Muscle of leg (tissue), 11 donors: ENCODE results near the gene GMDS. TPM values are rescaled to one million over a fixed set of nuclear protein-coding genes. Genes with fewer than 3 reads are reported as not detected.
A peak's percentile ranks its signal among the peaks of the same experiment; 100 is the strongest.

Source experiments
- DNase-seq: peaks from one replicate; pipeline ENCODE4 v3.0.0; 2013
- H3K27ac ChIP-seq: one replicate; pipeline ENCODE4 v1.5.1; 2013; ENCODE audit warnings: mild to moderate bottlenecking, low read length, control low read depth
- H3K27me3 ChIP-seq: one replicate; pipeline ENCODE4 v1.6.1; 2013; ENCODE audit warnings: low read length; ENCODE audit not compliant: control insufficient read depth, insufficient read depth
- H3K36me3 ChIP-seq: one replicate; pipeline ENCODE4 v1.6.1; 2013; ENCODE audit warnings: low read length; ENCODE audit not compliant: control insufficient read depth, insufficient read depth
- H3K4me1 ChIP-seq: one replicate; pipeline ENCODE4 v1.6.1; 2013; ENCODE audit warnings: low read length; ENCODE audit not compliant: control insufficient read depth, insufficient read depth
- H3K4me3 ChIP-seq: one replicate; pipeline ENCODE4 v1.5.1; 2013; ENCODE audit warnings: low read length, control low read depth
- H3K9me3 ChIP-seq: replicated peaks from 2 replicates; pipeline ENCODE4 v1.6.1; 2013; ENCODE audit warnings: low read depth, low read length; ENCODE audit not compliant: control insufficient read depth
- WGBS: methylation state at CpG from one replicate; pipeline ENCODE4 v1.1.5; 2013; ENCODE audit warnings: missing lambda C conversion rate; ENCODE audit not compliant: insufficient coverage; 5-methylcytosine and 5-hydroxymethylcytosine counted together
- polyA plus RNA-seq, 8 donors: library from polyadenylated mRNA; unstranded; fragments of 120-200 nt; gene quantifications; one replicate each; pipeline versions ENCODE4 v1.2.1 to v1.2.3, GENCODE V29; 2013; ENCODE audit warnings: inconsistent platforms in 1 of 8, low replicate concordance in 1 of 8; ENCODE audit not compliant: insufficient read length in 8 of 8, insufficient read depth in 1 of 8
- total RNA-seq: library from RNA; stranded (reverse); fragments of 120-200 nt; gene quantifications from one replicate; pipeline ENCODE4 v1.2.4, GENCODE V29; 2013

Gene GMDS
- total and polyA plus RNA-seq, 9 donors, result 3.9 to 17.0 (median 11.9) TPM

- Histone ChIP-seq H3K4me1 (peaks cover 32% of the 10 kb centered on the region), H3K9me3 (peaks cover 2% of the 10 kb centered on the region), H3K27ac (peak overlapping the region; percentile 73), H3K27me3 (no peaks in the 10 kb centered on the region), H3K36me3 (no peaks in the 10 kb centered on the region), H3K4me3 (peak overlapping the region; percentile 1)
- peak; percentile 81 for DNase-seq
- 21% methylated on average over 8 of the region's 16 CpGs for WGBS
Observed at GRCh38 chr6:1575210-1576041, 670.0 kb downstream of the GMDS start.

- peaks cover 2% of the 10 kb centered on the region for H3K9me3 ChIP-seq
- 31% methylated on average over 4 of the region's 6 CpGs for WGBS
- no peak overlapping the region for H3K4me3 ChIP-seq
Observed at GRCh38 chr6:1574890-1575209, 670.6 kb downstream of the GMDS start.

GRCh38 chr6:1574083-1574761 is 671.2 kb downstream of the GMDS start:
- DNase-seq, result no peak
- no peak overlapping the region for H3K27ac ChIP-seq
- no peak overlapping the region for H3K4me3 ChIP-seq
- H3K27me3 ChIP-seq, result no peaks in the 10 kb centered on the region
- no peaks in the 10 kb centered on the region for H3K36me3 ChIP-seq
- WGBS, result 58% methylated on average over 9 of the region's 13 CpGs
- H3K9me3 ChIP-seq, result peaks cover 2% of the 10 kb centered on the region
- H3K4me1 ChIP-seq, result peaks cover 25% of the 10 kb centered on the region

More at GRCh38 chr6:1574890-1575209, 670.6 kb downstream of the GMDS start:
- Histone ChIP-seq H3K27ac (peak overlapping the region; percentile 73), H3K36me3 (no peaks in the 10 kb centered on the region), H3K4me1 (peaks cover 30% of the 10 kb centered on the region), H3K27me3 (no peaks in the 10 kb centered on the region)
- no peak for DNase-seq
